Sigmoid colon (tissue), 4 donors: ENCODE results near the gene CFI.

Experiments used
- CTCF ChIP-seq, 4 experiments: fragments of 450-650 bp in 3 of 4; fragments of 200-600 bp in 1 of 4; IDR thresholded peaks; one replicate each; pipeline ENCODE4 v1.5.1; 2016 to 2019; ENCODE audit warnings: antibody characterized with exemption in 4 of 4, mild to moderate bottlenecking in 3 of 4, moderate library complexity in 2 of 4
- EP300 ChIP-seq, 4 donors: sonication (generic); formaldehyde crosslinking; IDR thresholded peaks; one replicate each; pipeline ENCODE4 v1.6.1; 2017; ENCODE audit warnings: antibody characterized with exemption in 4 of 4
- POLR2A ChIP-seq, 2 donors: fragments of 450-650 bp; IDR thresholded peaks; one replicate each; pipeline ENCODE4 v1.6.1; 2016; ENCODE audit warnings: antibody characterized with exemption in 2 of 2, mild to moderate bottlenecking in 2 of 2, moderate library complexity in 2 of 2
- POLR2AphosphoS5 ChIP-seq, 4 donors: sonication (generic); formaldehyde crosslinking; IDR thresholded peaks; one replicate each; pipeline ENCODE4 v1.6.1; 2017; ENCODE audit warnings: antibody characterized with exemption in 4 of 4

- TF ChIP-seq CTCF (IDR thresholded peaks at IDR 0.05) (no peak), POLR2A (IDR thresholded peaks at IDR 0.05) (no peak), POLR2AphosphoS5 (IDR thresholded peaks at IDR 0.05) (no peak), EP300 (IDR thresholded peaks at IDR 0.05) (no peak)
Observed at GRCh38 chr4:109811707-109812106, 9.9 kb upstream of the CFI start.
